Thyroid gland (tissue), 4 donors: ENCODE measurements around the gene AKR1C8.

Source experiments
- CTCF ChIP-seq, 6 experiments: fragments of 200-600 bp in 3 of 6; fragments of 450-650 bp in 3 of 6; sonication (generic) in 3 of 6; IDR thresholded peaks; one replicate each; pipeline ENCODE4 v1.5.1; 2016 to 2019; ENCODE audit warnings: antibody characterized with exemption in 6 of 6, mild to moderate bottlenecking in 2 of 6, inconsistent platforms in 1 of 6, moderate library complexity in 1 of 6
- POLR2A ChIP-seq, 2 donors: fragments of 450-650 bp; IDR thresholded peaks; one replicate each; pipeline ENCODE4 v1.6.1; 2017; ENCODE audit warnings: antibody characterized with exemption in 2 of 2, mild to moderate bottlenecking in 2 of 2, moderate library complexity in 1 of 2

- TF ChIP-seq CTCF (IDR thresholded peaks at IDR 0.05) = no peak
- TF ChIP-seq POLR2A (IDR thresholded peaks at IDR 0.05) = no peak
These were observed 68.3 kb downstream of the AKR1C8 start for GRCh38 chr10:5116621-5117020.
